Left forelimb (tissue), 1 donor: ENCODE measurements around the gene TMEM120A.
"Not testable (repeated sequence)": the region's sequence is repeated elsewhere in the genome, so short reads cannot be mapped to it uniquely, and the experiment has no call there.

Experiments
- DNase-seq: peaks from one replicate; pipeline ENCODE4 v3.0.0-alpha.2; 2018; ENCODE audit warnings: low spot score

Gene TMEM120A

DNA sequence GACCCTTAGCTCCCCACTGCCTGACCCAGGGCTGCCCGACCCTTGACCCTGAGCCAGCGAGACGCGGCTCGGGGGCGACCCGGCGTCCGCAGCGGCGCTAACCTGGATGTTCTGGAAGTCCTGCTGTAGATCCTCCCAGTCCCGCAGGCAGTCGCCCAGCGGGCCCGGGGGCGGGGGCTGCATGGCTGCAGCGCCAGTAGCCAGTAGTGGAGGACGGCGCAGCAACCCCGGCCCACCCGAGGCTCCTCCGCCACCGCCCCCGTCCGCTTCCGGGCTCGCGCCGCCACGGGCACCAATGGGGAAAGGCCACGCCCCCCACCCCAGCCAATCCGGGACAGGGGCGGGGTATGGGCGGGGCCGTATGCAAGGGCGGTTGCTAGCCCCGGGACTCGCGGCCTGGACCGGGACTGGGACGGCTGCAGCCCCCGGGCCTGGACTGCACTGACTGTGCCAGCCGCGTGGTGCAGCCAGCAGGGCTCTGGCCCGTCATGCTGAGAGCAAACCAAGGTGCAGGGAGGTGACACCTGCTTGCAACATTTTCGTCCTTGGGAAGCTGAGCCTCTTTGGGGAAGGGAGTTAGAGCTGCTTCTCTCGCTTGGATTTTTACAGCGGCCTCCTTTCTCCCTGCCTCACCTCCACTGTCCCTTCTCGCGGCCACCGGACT lies at the start of gene TMEM120A:
Gene TMEM120A, minus strand, starts transcription at position 208 of the 664 bp plus-strand sequence. Its CDS starts 25 bp downstream, at position 183.
- peak; percentile 97 for DNase-seq

GRCh38 chr7:76040126-76040525 lies 45.7 kb upstream of the TMEM120A start:
- DNase-seq = no peak

- DNase-seq = no peak
These were observed 42.9 kb upstream of the TMEM120A start for GRCh38 chr7:76037310-76037709.

DNA sequence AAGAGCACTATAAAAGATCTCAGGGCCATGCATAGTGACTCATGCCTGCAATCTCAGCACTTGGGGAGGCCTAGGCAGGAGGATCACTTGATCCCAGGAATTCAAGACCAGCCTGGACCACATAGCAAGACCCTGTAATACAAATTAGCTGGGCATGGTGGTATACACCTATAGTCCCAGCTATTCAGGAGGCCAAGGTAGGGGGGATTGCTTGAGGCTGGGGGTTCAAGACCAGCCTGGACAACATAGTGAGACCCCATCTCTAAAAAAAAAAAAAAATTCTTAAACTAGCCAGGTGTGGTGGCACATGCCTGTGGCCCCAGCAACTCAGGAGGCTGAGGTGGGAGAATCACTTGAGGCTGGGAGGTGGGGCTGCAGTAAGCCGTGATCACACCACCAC lies 37.6 kb upstream of the TMEM120A start:
- DNase-seq = no peak

DNA sequence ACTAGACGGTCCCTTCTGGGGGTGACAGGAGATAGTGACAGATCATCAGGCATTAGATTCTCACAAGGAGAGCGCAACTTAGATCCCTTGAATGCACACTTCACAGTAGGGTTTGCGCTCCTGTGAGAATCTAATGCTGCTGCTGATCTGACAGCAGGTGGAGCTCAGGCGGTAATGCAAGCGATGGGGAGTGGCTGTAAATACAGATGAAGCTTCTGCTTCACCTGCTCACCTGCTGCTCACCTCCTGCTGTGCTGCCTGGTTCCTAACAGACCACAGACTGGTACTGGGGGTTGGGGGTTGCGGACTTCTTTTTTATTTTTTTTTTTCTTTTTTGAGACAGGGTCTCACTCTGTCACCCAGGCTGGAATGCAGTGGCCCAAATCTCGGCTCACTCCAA lies 35.3 kb upstream of the TMEM120A start:
- not testable (repeated sequence) for DNase-seq

DNA sequence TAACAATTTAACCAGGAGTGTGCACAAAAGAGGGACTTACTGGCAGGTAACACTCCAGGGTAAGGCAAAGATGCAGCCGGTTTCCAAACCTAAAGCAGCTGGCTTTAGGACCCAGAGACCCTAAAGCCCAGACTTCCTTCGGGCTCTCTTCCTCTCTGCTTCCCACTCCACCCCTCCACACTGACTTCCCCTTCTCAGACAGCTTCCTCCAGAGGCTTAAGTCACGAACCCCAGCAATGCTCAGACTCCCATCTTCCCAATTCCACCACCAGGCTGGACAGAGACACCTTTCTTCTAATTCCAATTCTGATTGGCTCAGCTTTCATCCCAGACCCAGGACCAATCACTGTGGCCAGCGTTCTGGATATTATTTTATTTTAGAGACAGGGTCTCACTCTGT lies 28.6 kb upstream of the TMEM120A start:
- DNase-seq = no peak

DNA sequence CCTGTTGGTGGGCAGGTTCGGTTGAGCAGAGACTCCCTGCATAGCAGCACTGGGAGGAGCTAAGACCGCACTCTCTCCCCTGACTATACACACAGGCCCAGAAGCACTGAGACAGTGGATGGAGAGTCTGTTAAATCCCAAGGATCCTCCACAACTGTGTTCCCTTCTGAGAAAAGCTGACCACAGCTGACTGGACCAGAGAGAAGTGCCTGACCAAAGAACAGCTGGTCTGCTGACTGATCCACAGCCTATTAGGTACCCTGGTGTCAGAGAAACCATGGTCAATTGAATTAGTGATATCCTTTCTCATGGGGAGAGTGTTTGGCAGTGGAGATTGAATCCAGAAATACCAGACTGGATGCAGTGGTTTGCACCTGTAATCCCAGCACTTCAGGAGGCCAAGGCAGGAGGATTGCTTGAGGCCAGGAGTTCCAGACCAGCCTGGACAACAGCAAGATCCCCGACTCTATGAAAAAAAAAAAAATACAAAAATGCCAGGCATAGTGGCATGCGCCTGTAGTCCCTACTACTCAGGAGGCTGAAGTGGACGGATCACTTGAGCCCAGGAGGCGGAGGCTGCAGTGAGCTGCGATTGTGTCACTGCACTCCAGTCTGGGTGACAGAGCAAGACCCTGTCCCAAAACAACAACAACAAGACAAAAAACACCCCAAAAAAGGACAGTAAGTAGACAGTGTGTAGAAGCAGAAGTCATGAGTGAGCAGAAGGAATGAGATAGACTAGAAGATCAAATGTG lies 27.8 kb upstream of the TMEM120A start:
- DNase-seq = no peak

GRCh38 chr7:76020031-76020714 lies 25.8 kb upstream of the TMEM120A start:
- peak; percentile 81 for DNase-seq

DNA sequence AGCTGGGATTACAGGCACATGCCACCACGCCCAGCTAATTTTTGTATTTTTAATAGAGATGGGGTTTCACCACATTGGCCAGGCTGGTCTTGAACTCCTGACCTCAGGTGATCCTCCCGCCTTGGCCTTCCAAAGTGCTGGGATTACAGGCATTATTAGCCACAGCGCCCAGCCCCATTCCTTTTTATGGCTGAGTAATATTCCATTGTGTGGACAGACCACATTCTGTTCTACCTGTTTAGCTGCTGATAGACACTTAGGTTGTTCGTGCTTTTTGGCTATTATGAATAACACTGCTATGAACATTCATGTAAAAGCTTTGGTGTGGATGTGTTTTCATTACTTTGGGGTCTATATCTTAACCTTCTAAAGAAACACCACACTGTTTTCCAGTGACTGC lies 24.1 kb upstream of the TMEM120A start:
- DNase-seq = not testable (repeated sequence)

DNA sequence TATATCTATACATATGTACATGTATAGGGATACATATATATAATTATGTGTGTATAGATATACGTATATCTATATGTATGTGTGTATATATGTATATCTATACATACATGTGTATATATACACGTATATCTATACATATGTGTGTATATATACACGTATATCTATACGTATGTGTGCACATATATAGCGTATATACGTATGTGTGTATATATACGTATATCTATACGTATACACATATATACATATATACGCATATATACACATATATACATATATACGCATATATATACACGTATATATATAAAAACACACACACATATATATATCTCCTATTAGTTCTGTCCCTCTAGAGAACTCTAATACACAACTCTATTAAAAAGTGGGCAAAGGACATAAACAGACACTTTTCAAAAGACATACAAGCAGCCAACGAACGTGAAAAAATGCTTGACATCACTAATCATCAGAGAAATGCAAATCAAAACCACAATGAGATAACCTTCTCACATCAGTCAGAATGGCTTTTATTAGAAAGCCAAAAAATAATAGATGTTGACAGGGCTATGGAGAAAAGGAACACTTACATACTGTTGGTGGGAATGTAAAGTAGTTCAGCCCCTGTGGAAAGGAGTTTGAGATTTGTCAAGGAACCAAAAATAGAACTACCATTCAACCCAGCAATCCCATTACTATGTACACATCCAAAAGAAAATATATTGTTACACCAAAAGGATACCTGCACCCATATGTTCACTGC lies 22.0 kb upstream of the TMEM120A start:
- DNase-seq = no peak

DNA sequence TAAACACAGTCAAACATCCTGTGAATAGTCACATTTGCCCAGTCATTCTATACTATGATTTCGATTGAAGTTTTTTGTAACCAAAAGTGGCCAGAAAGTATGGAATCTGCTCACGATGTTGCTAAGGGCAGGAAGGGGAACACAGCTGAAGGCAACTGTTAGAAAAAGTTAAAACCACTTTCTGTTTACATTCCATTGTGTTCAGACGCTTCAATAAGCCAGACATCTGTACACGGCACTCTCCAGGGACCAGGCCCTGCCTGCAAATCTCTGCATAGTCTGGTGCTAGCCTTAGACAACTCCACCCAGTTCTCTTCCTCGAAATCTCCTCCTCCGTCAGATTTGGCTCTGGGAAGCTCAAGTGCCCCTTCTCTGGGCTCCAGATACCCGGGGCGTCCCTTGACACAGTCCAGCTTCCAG lies 17.1 kb upstream of the TMEM120A start:
- DNase-seq = no peak

- no peak for DNase-seq
These were observed 15.5 kb upstream of the TMEM120A start for GRCh38 chr7:76009672-76010600.

DNA sequence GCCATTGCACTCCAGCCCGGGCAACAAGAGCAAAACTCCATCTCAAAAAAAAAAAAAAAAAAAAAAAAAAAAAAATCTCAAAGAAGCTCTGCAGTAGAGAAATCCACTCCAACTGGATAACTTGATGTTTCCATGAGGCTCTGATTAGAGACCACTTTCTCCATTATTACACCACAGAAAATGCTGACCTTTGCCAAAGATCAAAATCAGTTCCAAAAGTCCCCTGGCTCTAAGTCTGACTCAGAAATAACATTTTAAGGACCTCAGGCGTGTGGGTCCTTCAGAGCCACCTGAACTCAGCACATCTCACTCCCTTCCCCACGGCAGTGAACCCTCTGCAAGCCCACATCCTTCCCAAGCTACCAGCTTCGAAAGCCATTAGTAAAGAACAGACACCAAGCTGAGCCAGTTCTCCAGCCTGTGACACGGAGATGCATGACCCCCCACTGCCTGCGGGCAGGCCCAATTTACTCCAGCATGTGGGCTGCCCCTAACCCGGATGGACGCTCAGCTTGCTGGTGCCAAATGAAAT lies 13.8 kb upstream of the TMEM120A start:
- no peak for DNase-seq

DNA sequence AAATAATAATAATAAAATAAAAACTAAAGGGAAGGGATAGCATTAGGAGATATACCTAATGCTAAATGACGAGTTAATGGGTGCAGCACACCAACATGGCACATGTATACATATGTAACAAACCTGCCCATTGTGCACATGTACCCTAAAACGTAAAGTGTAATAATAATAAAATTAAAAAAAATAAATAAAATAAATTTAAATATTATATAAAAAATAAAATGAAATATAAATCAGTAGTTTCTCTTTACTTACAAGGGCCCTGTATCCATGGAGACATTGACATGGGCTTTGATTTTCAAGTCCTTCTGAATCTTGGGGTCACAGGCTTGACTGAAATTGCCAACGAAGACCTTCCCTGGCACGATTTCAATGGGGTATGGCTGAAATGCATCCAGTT lies 10.6 kb upstream of the TMEM120A start:
- not testable (repeated sequence) for DNase-seq

- no peak for DNase-seq
These were observed 9.0 kb upstream of the TMEM120A start for GRCh38 chr7:76003351-76003750.

- no peak for DNase-seq
These were observed 8.4 kb upstream of the TMEM120A start for GRCh38 chr7:76002822-76003221.

GRCh38 chr7:76002139-76002538 lies 7.7 kb upstream of the TMEM120A start:
- DNase-seq = no peak

DNA sequence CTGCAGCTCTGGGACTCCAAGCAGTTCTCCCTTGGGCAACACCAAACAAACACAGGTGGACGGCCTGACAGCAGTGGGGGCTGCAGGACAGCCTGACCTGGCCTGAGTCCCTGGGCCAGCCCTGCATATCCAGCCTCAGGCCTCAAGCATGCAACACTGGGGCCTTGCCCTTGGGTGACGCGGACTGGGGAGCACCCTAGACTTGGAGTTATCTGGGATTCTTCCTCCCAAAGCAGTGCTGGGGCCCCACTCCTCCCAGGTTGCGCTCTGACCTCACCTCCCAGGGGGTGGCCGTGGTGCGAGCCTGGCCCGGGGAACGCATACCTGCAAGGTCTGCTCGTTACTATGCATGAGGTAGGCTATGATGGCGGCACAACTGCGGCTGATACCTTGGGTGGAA lies 6.2 kb upstream of the TMEM120A start:
- no peak for DNase-seq

DNA sequence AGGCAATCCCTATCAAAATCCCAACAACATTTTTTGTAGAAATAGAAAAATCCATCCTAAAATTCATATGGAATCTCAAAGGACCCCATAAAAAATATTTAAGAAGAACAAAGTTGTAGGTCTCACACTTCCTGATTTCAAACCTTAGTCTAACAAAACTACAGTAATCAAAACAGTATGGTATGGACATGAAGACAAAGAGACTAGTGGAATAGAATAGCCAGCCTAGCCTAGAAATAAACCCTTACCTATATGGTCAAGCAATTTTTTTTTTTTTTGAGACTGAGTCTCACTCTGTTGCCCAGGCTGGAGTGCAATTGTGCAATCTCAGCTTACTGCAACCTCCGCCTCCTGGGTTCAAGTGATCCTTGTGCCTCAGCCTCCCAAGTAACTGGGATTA lies 3.6 kb upstream of the TMEM120A start:
- DNase-seq = no peak

GRCh38 chr7:75996476-75996875 lies 2.1 kb upstream of the TMEM120A start:
- peak; percentile 55 for DNase-seq

DNA sequence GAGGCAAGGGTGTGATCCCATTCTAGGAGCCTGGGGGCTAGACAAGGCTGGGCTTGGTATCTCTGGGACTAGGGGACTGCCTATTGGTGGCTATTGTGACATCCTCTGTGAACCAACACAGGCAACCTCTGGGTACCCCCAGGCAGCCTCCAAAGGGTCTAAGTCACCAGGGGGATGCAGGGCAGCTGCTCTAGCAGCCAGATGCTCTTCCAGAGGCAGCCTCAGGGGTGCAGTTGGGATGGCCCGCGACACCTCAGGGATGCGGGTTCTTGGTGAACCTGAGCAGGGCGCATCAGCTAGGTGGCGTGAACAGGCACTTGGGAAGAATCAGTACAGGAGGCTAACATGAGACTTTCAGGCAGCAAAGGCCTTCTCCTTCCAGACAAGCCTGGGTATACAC lies 1.6 kb upstream of the TMEM120A start:
- peak; percentile 26 for DNase-seq
